ENCODE data around the gene PLXNA4.

DNA sequence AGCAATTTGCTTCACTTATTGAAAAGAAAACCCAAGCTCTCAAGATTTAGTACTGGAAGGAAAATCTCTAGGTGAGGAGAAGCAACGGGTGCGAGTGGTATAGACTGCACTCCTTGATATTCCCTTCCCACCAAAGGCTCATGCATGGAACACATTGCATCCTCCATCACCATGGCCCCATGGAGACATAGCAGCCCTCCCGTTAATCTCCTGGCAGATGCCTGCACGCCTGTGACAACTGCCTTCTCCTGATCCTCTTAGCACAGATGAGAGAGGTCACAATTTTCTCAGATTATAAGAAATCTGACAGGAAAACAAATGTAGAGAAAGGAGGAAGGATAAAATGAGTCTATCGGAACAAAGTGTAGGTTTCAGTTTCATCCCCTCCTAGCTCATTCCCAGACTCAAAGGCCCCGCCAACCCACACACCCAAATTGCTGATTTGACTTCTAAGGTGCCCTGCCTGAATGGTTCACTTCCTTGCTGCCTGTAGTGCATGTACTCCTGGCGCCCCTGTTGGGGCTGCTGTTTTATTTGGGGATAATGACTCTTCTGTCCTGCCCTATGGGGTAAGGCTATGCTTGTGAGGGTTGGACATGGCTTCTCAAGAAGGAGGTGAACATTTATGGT lies 50.0 kb downstream of the PLXNA4 start:
- no peak for TF ChIP-seq POLR2AphosphoS5 (IDR thresholded peaks at IDR 0.05; ENCODE audit: low read depth, low read length)
- no peak for TF ChIP-seq POLR2A (IDR thresholded peaks at IDR 0.05; ENCODE audit: low read depth, low read length)

All from GM12892 (cell line).